SK-N-MC (cell line): ENCODE results near the gene NCOR1.

Experiments used
- EZH2 ChIP-seq: fragments of 200-600 bp; sonication (generic); IDR thresholded peaks from one replicate; pipeline ENCODE4 v1.6.1; 2017; ENCODE audit warnings: antibody characterized with exemption
- FOXP2 ChIP-seq: optimal IDR thresholded peaks from 2 replicates; pipeline ENCODE3; 2011; ENCODE audit warnings: mild to moderate bottlenecking, moderate library complexity; ENCODE audit not compliant: insufficient read depth; ENCODE audit errors: extremely low read length, control extremely low read depth
- POLR2AphosphoS5 ChIP-seq: IDR thresholded peaks from 2 replicates; pipeline ENCODE4 v1.6.1; 2012; ENCODE audit warnings: mild to moderate bottlenecking, low read depth, low read length, borderline replicate concordance

DNA sequence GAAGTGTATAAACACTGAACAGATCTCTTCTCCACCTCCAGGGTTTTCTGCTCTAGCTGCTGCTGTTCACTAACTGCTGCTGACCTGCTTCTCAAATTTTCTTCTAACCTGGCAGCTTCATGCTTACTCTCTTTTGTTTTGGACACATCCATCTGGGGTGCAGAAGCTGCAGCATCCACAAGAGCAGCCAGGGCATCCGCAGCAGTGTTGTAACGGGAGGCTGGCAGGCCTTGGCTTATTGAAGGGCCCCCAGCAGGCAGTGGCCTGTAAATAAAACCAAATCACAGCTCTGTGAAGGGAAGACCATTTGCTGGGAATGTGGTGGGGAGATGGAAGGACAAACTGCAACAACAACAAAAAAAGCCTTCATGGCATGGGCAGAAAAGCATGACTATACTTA, 153.7 kb downstream of the NCOR1 start:
- TF ChIP-seq POLR2AphosphoS5 (no peak), EZH2 (no peak), FOXP2 (no peak)
